Fibroblast of upper back skin (primary cell): ENCODE measurements around the gene KCNQ1OT1.
A peak's percentile ranks its signal among the peaks of the same experiment; 100 is the strongest.

Experiments used
- DNase-seq: peaks from one replicate; pipeline ENCODE4 v3.0.0-alpha.2; 2013

Gene KCNQ1OT1

DNA sequence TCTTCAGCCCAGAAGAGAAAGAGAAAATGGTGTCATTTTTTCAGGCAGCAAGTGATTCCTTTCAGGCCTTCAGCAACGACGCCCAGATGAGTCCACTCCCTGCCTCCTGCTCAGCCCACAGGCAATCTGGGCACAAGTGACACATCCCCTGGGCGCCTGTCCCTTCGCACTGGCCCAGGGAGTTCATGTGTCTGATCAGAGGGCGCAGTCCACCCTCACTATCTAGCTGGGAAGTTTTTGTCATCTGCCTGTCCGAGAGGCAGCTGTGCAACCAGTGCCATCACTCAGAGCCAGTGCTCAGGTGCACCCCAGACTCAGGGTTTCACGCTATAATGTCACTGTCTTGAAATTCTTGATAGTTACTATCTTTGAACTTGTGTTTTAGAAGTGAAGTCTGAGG, 1.4 kb upstream of the KCNQ1OT1 start:
- no peak for DNase-seq

DNA sequence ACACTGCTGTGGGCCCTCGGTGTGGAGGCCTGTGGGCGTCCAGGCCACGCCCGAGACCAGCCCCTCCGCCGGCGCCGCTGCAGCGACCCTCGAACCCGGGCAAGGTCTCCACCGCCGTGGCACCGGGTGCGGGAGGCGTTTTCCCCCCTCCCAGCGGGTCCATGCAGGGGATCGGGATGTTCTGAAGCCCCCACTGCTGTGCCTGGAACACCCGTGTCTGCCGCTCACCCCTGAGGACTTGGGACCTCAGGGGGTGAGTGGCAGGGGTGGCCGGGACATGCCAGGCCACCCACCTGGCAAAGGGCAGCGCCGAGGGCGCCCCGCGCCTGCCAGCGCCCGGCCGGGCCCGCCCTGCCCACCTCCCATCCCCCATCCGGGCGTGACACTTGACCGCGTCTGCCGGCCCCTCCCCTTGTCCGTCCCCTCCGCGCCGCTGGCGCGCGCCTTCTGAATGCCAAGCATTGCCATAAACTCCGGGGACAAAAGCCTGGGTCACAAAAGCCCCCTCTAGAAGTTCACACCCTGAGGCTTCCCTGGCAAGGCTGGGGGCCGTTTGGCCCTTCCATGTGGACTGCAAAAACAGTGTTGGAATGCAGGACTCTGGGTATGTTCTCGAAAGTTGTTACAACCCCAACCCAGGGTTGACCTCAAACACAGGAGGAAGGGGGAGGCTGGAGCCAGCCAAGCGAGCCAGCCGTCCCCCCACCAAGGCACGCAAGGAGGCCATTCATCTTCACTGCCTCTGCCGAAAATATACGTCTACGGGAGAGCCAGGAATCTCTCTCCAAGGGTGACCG, 819 bp upstream of the KCNQ1OT1 start:
- peak; percentile 52 for DNase-seq

DNA sequence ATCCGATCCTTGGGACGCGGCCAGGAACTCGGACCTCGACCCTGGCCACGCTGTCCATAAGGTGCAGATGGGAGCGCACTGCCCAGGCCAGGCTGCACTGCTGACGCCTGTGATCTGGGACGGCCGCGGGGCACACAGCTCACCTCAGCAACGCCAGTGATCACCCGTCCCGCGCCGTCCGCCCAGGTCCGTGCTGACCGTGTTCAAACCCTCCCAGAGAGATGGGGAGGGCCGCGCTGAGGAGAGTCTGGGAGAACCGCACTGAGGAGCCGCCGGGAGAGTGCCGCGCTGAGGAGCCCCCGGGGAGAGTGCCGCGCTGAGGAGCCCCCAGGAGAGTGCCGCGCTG, 636 bp downstream of the KCNQ1OT1 start:
- DNase-seq, result no peak

DNA sequence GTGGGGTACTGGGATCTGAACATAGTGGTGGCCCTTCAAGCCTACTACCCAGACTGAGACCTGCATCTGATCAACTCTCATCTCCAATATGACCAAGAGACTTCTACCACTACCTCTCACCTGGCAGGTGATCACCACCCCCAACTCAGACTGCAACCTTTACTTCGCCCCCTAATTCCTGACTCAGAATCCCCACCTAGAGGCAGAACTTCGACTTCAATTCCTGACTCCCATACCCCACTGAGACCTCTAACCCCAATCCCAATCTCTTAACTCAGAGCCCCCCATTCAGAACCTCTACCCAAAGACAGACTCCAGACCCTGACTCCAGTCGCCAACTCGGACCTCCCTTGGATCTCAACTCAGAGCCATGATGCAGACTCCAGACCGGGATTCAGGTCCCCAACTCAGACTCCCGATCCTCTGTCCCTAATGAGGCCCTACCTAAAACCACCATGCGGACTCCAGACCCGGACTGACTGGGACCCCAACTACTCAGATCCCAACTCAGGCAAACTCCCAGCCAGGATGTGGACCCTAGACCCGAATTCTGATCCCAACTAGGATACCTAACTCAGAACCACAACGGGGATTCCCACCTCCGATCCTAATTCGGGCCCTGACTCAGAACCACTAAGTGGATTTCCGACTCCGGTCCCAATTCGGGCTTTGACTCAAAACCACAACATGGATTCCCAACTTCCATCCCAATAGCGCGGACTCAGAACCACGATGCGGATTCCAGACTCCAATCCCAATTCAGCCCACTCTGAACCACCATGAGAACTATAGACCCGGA, 1.2 kb downstream of the KCNQ1OT1 start:
- no peak for DNase-seq

DNA sequence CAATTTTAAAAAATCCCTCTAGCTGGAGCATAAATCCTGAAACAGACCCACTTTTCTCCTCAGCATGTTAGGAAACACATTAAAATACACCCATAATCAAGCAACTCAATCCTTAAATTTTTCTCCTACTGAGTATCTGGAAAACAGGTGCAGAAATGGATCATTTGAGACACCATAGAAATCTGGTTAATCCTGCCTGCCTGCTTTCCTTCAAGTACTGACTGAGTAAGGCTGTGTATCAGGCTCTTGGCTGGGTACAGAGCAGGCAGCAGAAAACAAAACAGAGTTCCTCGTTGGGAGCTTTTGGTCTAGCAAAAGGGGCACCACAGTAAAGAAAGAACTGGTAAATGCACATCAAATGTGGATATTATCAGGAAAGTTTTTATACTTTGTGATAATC, 1.9 kb downstream of the KCNQ1OT1 start:
- no peak for DNase-seq

DNA sequence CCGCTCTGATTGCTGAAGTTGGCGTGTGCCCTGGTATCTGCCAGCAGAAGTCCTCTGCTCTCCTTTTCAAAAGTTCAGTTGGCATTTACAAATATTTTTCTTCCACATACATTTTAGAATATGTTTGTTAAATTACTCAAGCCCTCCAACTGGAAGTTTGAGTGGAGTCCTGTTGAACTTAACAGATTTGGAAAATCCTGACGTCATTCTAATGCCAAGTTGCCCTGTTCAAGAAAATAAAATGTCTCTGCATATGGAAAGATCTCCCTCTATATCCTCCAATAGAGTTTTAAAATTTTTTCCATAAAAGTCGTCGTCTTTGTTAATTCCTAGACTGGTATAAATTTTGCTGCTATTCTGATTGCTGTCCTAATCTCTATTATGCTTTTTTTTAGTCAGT, 3.3 kb downstream of the KCNQ1OT1 start:
- DNase-seq, result no peak

DNA sequence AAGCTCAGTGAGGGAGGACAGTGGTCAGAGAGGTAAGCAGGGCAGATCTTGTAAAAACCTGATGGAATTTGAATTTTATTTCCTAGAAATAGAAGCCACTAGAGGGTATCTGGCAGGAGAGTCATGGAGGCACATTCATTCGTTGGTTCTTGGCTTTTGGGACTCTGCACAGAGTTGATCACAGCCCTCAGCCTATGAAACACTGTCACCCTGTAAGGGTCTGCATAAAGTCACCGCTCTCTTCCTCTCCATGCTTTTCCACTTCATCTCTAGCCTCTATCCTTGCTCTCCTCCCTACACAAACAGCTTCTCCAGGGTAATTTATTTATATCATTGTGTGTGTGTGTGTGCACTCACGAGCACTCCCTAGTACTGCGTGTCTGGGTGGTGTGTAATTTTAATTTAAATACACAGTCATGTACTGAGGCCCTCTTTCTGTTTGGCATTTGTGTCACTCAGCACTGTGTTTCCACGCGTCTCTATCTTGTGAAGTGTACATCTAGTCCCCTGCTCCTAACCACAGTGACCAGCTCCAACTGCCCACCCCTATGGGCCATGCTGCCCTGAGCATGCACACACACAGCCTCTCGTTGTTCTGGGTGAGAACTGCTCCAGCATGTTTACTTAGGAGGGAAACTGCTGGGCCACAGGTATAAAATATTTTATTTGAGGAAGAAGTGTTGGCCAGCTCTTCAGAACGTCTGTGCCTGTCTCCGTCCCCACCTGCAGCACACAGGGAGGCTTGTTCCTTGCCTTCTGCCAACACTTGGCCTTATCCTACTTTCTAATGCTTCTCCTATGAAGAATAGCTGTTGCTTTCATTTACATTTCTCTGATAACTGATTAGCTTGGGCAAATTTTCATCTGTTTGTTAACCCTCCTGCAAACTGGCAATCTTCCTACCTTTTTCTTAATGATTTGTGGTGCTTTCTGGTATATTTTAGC, 4.5 kb downstream of the KCNQ1OT1 start:
- no peak for DNase-seq

DNA sequence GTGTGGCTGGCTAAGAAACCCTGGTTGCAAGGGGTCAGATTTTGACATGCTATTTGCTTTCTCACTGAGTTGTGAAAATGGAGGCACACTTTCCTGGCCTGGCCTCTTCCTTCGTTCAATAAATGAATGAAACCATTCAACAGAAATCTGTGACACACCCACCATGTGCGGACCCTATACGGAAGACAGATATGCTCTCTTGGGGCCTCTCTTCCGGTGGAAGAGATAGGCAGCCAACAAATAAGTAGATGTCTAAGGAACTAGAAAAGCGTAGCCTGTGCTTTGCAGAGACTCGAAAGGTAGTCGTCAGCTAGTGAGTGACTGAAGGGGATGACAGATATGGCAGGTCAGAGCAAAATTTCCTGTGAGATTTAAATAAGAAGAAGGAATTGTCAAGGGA, 5.3 kb downstream of the KCNQ1OT1 start:
- DNase-seq, result no peak

DNA sequence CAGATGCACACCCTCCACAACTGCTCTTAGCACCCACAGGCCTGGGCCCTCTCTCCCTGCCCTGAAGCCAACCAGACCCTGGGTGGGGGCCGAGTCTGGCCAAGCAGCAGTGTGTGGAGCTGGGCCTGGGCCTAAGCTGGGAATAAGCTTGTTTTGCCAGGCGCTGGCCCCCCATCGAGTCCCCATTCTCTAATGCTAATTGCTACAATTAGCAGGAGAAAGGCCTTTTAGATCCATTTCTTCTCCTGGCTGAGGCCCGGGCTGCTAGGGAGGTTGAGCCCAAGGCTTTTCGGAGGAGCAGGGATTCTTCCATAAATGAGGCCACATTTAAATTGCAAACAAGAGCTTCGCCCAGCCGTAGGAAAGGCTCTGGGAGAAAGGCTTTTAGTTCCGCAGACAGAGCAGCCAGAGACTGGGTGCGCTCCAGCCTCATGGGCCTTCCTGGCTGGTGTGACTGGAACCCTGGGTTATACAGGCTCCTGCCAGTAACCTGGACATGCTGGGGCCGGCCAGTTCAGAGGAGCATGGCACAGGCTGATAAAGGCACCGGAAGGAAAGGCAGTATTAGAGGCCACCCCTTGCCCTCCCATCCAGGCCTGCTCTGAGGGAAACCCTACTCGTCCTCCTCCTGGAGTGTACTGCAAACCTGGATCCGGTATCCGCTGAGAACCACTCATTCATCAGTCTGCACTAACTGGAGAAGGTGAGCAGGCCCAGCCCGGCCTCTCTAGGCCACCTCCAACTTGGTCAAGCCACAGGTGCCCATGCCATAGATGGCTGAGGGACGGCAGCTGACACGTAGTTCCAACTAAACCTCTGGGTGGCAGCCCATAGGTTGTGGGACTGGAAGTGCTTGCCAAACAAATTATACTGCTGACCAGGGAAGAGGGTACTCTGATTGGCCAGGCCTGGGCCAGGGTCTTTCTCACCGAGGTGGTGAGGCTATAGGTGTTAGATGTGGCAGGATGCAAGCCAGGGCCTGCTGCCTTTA, 6.2 kb downstream of the KCNQ1OT1 start:
- no peak for DNase-seq

DNA sequence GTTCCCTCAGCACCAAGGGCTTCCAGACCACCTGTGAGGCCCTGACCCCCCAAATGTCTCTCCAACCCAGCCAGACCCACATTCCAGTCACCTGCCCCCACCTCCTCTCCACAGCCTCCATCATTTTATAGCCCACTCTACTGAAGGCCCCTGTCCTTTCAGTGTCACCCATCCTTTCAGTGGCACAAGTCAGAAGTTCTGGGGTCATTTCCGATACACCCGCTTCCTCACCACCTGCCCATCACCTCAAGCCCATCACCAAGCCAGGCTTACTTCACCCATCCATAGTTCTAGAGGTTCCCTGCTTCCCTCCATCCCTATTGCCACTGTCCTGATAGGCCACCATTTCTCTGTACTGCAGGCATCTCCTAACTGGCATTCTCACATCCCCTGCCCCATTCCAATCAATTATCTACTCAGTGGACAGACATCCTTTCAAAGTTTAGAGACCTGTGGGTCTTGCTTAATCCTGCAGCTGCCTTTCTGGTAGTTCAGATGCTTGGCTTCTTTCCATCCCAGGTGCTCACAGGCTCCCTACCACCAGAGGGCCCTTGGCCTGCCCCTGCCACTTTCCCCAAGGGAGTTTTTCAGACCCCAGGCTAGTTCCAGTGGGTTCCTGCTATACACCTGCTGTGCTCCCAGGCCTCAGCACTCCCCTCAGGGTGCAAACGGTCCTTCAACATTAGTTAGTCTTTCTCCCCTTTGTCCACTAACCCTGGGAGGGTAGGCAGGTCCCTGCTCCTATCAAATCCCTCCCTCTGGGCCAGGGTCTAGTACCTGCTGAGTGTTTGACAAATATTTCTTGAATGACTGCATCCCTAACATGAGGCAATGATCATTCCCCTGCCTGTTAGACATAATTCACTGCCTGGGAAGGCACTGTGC, 7.6 kb downstream of the KCNQ1OT1 start:
- DNase-seq, result no peak

DNA sequence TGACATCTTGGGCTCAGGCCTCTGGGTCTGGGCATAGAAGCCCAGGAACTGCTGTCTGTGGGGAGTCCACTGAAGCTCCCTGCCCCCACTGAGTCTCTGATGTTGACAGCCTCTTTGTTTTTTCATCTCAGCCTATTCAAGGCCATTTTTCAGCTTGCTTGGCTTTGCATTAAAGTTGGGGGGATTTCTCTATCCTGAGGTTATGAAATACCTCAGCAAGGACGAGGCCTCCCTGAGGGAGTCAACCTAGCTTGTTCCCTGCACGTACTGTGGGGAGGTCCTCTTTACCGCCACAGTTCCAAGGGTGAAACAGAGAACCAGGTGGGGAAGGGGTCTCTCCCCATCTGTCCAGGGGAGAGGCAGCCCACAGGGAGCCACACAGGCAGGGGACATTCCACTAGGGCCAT, 8.4 kb downstream of the KCNQ1OT1 start:
- no peak for DNase-seq

DNA sequence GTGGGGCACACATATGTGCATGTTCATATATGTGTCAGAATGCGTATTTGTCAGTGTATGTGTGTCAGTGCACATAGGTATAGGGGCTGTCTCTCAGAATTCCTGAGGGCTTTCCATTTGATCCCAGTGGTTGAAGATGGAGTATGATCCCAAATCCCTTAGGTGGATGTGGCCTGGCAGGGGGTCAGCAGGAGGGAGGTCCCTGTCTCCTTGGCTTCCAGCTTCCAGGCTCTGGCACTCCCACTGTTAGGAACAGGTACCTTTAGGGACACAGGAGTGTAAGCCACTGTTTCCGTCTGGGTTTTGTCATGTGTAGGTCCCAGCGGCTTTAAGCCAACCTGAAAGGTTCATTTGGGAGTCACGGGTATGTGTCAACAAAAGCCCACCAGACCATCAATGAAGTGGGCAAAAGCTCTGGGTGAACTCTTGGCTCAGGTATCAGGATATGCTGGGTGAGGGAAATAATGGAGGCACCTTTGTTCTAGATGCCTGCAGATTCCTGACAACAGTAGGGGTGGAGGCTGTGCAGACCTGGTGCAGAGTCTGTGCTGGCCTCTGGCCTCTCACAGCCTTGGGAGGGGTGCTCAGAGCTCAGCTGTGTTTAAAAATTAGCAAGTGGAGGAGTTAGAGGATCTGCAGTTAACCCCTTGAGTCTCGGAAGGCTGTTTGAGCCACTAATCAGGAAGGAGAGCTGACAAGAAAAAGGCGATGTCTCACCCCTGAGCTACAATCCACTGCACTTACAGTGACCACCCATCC, 9.0 kb downstream of the KCNQ1OT1 start:
- no peak for DNase-seq

DNA sequence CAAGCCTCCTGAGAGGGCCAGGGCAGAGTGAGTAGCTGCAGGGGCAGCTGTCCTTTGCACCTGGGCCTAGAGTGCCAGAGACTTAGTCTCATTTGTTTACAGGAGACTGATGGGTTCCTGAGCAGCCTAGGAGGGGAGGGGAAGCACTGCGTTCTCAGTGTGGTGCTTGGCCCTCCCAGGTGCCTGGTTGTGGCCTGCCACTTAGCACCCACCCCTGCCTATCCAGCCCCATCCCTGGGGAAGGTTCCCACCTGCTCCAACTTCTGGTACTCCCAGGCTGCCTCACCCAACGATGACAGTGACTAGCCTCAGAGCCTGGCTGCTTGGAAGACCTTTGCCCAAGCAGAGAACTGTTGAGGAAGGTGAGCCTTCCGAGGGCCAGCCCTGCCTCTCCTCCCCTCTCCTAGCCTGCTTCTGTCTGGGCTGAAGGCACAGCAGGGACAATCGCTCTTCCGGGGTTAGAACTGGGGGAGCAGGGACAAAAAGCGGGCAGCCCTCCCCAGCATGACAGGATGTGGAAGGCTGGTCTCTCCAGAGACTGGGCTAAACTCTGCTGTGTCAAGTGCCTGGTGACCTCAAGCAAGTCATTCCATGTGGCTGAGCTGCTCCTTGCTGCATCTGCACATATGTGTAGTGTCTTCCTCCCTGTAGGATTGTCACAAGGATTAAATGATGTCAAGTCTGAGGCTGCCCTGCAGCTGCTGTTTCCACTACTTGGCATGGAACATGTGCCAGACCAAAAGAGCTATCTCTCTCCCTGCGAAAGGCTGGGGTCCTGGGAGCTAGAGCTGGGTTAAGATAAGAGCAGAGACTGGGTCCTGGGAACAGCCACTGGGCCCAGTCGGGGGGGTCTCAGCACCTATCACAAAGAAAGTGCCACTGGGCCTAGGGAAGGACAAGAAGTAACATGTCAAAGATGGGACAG, 9.9 kb downstream of the KCNQ1OT1 start:
- no peak for DNase-seq

DNA sequence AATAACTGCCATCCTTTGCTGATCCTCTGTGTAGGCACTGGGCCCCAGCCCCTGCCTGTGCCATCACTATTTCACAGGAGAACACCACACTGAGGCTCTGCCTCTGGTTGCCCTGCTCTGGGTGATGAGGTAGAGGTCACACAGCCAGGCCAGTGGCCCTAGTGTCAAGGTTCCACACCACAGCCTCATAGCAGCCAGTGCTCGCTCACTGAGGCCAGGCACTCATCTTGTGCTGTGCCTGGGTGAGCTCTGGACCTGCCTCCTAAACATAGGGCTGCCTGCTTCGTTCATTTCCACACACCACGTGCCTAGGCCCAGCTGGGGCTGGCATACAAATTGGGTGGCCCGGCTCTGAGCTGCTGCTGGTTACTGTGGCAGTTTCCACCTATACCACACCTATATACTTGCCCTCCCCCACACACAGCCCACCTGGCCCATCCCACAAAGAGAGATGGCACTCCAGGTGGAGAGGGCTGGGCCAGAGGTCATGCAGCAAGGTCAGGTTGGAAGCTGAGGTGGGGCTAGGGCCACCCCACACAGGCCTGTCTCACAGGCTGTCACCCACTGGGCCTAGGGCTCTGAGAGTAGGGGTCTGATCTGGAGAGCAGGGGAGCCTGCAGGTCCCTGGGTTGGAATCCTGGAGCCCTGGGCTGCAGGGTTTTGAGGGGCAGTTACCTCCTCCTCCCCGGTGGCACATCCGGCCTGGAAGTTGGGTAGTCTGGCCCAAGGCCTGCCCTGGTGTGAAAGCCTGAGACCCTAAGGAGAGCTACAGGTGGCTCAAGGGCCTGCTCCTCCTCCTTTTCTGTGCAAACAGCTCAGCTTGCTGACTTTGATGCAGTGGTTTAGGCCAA, 11.2 kb downstream of the KCNQ1OT1 start:
- no peak for DNase-seq

DNA sequence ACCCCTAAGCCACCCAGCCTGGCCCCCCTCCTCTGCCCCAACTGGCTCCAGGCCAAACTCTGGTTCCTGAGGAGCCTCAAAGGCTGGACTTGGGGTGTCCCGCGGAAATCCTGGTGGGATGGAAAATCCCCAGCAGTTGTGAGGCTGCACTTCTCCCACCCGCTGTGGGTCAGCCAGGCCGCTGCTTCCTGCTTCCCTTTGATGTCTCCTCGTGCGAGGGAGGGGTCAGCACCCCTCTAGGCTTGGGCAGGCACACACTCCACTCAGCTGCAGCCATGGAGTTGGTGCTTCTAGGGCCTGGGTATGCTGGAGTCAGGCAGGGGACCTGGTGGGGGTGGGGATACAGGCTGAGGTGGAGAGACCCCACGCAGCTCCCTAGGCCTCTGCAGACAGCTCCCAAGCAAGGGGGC, 12.0 kb downstream of the KCNQ1OT1 start:
- DNase-seq, result no peak

DNA sequence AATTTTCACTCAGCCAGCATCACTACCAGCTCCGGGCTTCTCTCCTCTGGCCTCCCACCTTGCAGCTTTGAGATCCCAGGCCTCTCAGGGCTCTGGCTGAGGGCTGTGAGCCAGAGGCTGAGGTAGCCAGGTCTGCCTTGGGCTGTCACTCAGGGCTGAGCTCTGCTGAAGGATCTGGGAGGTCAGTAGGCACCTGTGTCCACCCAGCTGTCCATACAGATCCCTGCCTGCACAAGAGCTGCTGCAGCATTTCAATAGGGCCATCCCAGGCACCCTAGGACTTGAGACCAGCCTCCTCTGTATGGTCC, 12.6 kb downstream of the KCNQ1OT1 start:
- DNase-seq, result no peak

DNA sequence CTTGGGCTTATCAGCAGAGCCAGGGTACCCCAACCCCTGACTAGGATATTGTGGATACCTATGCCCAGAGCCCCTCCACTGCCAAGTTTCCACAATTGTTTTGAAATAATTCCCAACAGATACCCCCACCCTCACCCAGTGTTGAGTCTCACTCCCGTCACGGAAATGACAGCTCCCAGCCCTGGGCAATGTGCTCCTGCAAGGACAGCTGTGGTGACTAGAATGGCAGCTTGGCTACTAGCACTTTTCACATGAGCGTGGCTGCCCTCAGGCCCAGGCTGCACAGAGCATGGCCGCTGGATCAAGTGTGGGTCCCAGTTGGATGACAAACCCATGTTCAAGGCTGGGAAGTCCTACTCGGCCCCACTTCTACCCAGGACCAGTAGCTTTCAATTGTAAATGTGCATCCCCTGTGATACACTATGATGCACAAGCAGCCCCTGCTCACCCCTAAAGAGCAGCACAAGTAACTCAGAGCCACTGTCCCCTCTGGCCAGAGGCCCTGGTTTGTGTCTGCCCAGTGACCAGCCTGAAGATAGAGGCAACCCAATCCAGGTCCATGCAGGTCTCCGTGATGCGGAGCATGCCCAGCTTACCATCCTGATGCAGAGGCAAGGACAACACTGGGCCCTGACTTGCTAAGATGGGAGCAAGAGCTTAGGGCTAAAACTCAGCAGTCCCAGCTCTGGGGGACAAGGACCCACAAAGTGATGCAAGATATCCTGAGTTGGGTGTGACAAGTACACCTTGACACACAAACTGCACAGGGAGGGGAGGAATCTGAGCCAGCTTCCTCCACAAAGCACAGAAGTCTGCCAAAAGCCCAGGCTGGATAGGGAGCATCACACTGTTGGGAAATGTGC, 13.2 kb downstream of the KCNQ1OT1 start:
- no peak for DNase-seq
